ENCODE data around the gene ZDHHC13.

DNA sequence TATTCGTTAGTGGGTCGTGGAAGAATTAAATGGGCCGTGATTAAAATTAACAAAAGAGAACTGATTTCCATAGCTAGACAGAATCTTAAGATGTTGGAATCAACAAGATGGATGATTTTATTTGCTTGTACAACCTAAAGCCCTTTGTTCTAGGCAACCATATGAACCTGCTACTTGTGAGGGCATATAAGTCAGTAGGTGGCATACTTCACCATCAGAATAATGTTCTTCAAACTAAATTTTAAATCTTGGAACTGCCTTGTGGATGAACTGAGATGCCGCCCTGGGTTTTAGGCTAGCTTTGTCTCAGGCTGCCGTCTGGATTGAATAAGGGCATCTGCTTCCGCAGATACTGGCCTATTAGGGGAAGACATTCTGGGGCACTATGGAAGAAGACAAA is 43.9 kb downstream of the ZDHHC13 start:
- TF ChIP-seq, protein P1, sequence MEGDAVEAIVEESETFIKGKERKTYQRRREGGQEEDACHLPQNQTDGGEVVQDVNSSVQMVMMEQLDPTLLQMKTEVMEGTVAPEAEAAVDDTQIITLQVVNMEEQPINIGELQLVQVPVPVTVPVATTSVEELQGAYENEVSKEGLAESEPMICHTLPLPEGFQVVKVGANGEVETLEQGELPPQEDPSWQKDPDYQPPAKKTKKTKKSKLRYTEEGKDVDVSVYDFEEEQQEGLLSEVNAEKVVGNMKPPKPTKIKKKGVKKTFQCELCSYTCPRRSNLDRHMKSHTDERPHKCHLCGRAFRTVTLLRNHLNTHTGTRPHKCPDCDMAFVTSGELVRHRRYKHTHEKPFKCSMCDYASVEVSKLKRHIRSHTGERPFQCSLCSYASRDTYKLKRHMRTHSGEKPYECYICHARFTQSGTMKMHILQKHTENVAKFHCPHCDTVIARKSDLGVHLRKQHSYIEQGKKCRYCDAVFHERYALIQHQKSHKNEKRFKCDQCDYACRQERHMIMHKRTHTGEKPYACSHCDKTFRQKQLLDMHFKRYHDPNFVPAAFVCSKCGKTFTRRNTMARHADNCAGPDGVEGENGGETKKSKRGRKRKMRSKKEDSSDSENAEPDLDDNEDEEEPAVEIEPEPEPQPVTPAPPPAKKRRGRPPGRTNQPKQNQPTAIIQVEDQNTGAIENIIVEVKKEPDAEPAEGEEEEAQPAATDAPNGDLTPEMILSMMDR (IDR thresholded peaks at IDR 0.05) = no peak
- TF ChIP-seq POLR2A (IDR thresholded peaks at IDR 0.05) (no peak), POLR2AphosphoS5 (IDR thresholded peaks at IDR 0.05) (no peak)

Data from prostate gland (tissue), 2 donors.